Globus pallidus (tissue), 1 donor: Measurements from ENCODE around the gene ANKRD17.
"Not testable (repeated sequence)": the region's sequence is repeated elsewhere in the genome, so short reads cannot be mapped to it uniquely, and the experiment has no call there.

Experiments
- DNase-seq: peaks from one replicate; pipeline ENCODE4 v3.0.0-alpha.2; 2015; ENCODE audit warnings: low spot score

The ANKRD17 gene

GRCh38 chr4:73205482-73205881 lies 53.1 kb downstream of the ANKRD17 start:
- DNase-seq, result no peak

GRCh38 chr4:73203976-73204375 lies 54.6 kb downstream of the ANKRD17 start:
- not testable (repeated sequence) for DNase-seq

- DNase-seq, result no peak
These were observed 61.4 kb downstream of the ANKRD17 start for GRCh38 chr4:73197220-73197619.

- no peak for DNase-seq
These were observed 64.5 kb downstream of the ANKRD17 start for GRCh38 chr4:73194064-73194463.

- no peak for DNase-seq
These were observed 64.9 kb downstream of the ANKRD17 start for GRCh38 chr4:73193659-73194058.

GRCh38 chr4:73193155-73193554 lies 65.4 kb downstream of the ANKRD17 start:
- no peak for DNase-seq

- no peak for DNase-seq
These were observed 69.3 kb downstream of the ANKRD17 start for GRCh38 chr4:73189274-73189810.

GRCh38 chr4:73187325-73187724 lies 71.3 kb downstream of the ANKRD17 start:
- DNase-seq, result no peak

GRCh38 chr4:73185903-73186302 lies 72.7 kb downstream of the ANKRD17 start:
- no peak for DNase-seq

- no peak for DNase-seq
These were observed 77.4 kb downstream of the ANKRD17 start for GRCh38 chr4:73181231-73181630.

GRCh38 chr4:73178389-73178788 lies 80.2 kb downstream of the ANKRD17 start:
- no peak for DNase-seq

- no peak for DNase-seq
These were observed 86.4 kb downstream of the ANKRD17 start for GRCh38 chr4:73172161-73172560.

- DNase-seq, result no peak
These were observed 87.9 kb downstream of the ANKRD17 start for GRCh38 chr4:73170518-73171198.

GRCh38 chr4:73166212-73166611 lies 92.4 kb downstream of the ANKRD17 start:
- no peak for DNase-seq

GRCh38 chr4:73161527-73162185 lies 96.9 kb downstream of the ANKRD17 start:
- no peak for DNase-seq

GRCh38 chr4:73156394-73156793 lies 102.2 kb downstream of the ANKRD17 start:
- no peak for DNase-seq

- no peak for DNase-seq
These were observed 105.7 kb downstream of the ANKRD17 start for GRCh38 chr4:73152893-73153292.

GRCh38 chr4:73142995-73143547 lies 115.5 kb downstream of the ANKRD17 start:
- DNase-seq, result no peak

GRCh38 chr4:73139991-73140390 lies 118.6 kb downstream of the ANKRD17 start:
- peak; percentile 53 for DNase-seq

GRCh38 chr4:73139245-73139644 lies 119.4 kb downstream of the ANKRD17 start:
- DNase-seq, result no peak

- no peak for DNase-seq
These were observed 121.5 kb downstream of the ANKRD17 start for GRCh38 chr4:73137121-73137520.

GRCh38 chr4:73133784-73134183 lies 124.8 kb downstream of the ANKRD17 start:
- DNase-seq, result no peak

- DNase-seq, result no peak
These were observed 127.3 kb downstream of the ANKRD17 start for GRCh38 chr4:73131281-73131680.
